Measurements from ENCODE around the gene VAV3.

The VAV3 gene

GRCh38 chr1:107536266-107536665 lies 428.7 kb downstream of the VAV3 start:
- no peak for TF ChIP-seq CTCF (conservative IDR thresholded peaks at IDR 0.05; ENCODE audit: low read length)

GRCh38 chr1:107535091-107535490 lies 429.9 kb downstream of the VAV3 start:
- H3K4me3 ChIP-seq (ENCODE audit: low read length): no peak overlapping the region
- DNase-seq (ENCODE audit: low read depth): no peak
- no peak for TF ChIP-seq CTCF (conservative IDR thresholded peaks at IDR 0.05; ENCODE audit: low read length)

More at GRCh38 chr1:107536266-107536665, 428.7 kb downstream of the VAV3 start:
- DNase-seq (ENCODE audit: low read depth): no peak
- H3K4me3 ChIP-seq (ENCODE audit: low read length): no peak overlapping the region

GRCh38 chr1:107534632-107535031 lies 430.3 kb downstream of the VAV3 start:
- DNase-seq (ENCODE audit: low read depth): no peak
- H3K4me3 ChIP-seq (ENCODE audit: low read length): no peak overlapping the region
- no peak for TF ChIP-seq CTCF (conservative IDR thresholded peaks at IDR 0.05; ENCODE audit: low read length)

- no peak for TF ChIP-seq CTCF (conservative IDR thresholded peaks at IDR 0.05; ENCODE audit: low read length)
- no peak for DNase-seq (ENCODE audit: low read depth)
- no peak overlapping the region for H3K4me3 ChIP-seq (ENCODE audit: low read length)
These were observed 431.5 kb downstream of the VAV3 start for GRCh38 chr1:107533436-107533835.

GRCh38 chr1:107532318-107532717 lies 432.7 kb downstream of the VAV3 start:
- no peak for DNase-seq (ENCODE audit: low read depth)

GRCh38 chr1:107531065-107531908 lies 433.7 kb downstream of the VAV3 start:
- DNase-seq (ENCODE audit: low read depth): no peak
- H3K4me3 ChIP-seq (ENCODE audit: low read length): no peak overlapping the region
- no peak for TF ChIP-seq CTCF (conservative IDR thresholded peaks at IDR 0.05; ENCODE audit: low read length)

More at GRCh38 chr1:107532318-107532717, 432.7 kb downstream of the VAV3 start:
- H3K4me3 ChIP-seq (ENCODE audit: low read length): no peak overlapping the region
- TF ChIP-seq CTCF (conservative IDR thresholded peaks at IDR 0.05; ENCODE audit: low read length): no peak

GRCh38 chr1:107530543-107530942 lies 434.4 kb downstream of the VAV3 start:
- no peak for TF ChIP-seq CTCF (conservative IDR thresholded peaks at IDR 0.05; ENCODE audit: low read length)
- DNase-seq (ENCODE audit: low read depth): peak; percentile 73

More at GRCh38 chr1:107530543-107530942, 434.4 kb downstream of the VAV3 start:
- H3K4me3 ChIP-seq (ENCODE audit: low read length): no peak overlapping the region

Data from AG10803 (cell line).